ENCODE data around the gene OVOL3. TPM values are rescaled to one million over a fixed set of nuclear protein-coding genes. Genes with fewer than 3 reads are reported as not detected.
A peak's percentile ranks its signal among the peaks of the same experiment; 100 is the strongest.
"Not testable (repeated sequence)": the region's sequence is repeated elsewhere in the genome, so short reads cannot be mapped to it uniquely, and the experiment has no call there.

The OVOL3 gene
- total RNA-seq, 2 experiments from 2014 or later, result not detected

- POLR2A ChIA-PET, result interaction anchor here (2.6 kb wide), 1 partner anchor 10 kb away, joined by 9 read pairs; the partner anchor contains the start of genes POLR2I and TBCB
These were observed 14.6 kb downstream of the OVOL3 start for GRCh38 chr19:36125557-36125956.

GRCh38 chr19:36128392-36128736 is 17.4 kb downstream of the OVOL3 start:
- no peak for DNase-seq
- peaks cover 7% of the 10 kb centered on the region for H3K36me3 Mint-ChIP-seq
- H3K4me1 Mint-ChIP-seq, result peaks cover 19% of the 10 kb centered on the region
- no peak for ATAC-seq (ENCODE audit: low read depth)
- H3K27ac Mint-ChIP-seq, result peak overlapping the region; percentile 92
- no peaks in the 10 kb centered on the region for H3K9me3 Mint-ChIP-seq
- H3K27me3 Mint-ChIP-seq, result peaks cover 2% of the 10 kb centered on the region
- H3K4me3 Mint-ChIP-seq, result peak overlapping the region; percentile 89
- POLR2A ChIA-PET, result interaction anchor here (0.5 to 2.0 kb wide), 12 partner anchors 8 to 361 kb away, joined by 3 to 18 read pairs (median 5); partner anchors contain the start of genes CAPNS1, POLR2I, TBCB and ZNF146

More at GRCh38 chr19:36125557-36125956, 14.6 kb downstream of the OVOL3 start:
- DNase-seq, result no peak
- H3K9me3 Mint-ChIP-seq, result no peaks in the 10 kb centered on the region
- no peak for ATAC-seq (ENCODE audit: low read depth)
- H3K4me1 Mint-ChIP-seq, result peaks cover 9% of the 10 kb centered on the region
- H3K27me3 Mint-ChIP-seq, result no peaks in the 10 kb centered on the region
- no peak overlapping the region for H3K4me3 Mint-ChIP-seq
- H3K36me3 Mint-ChIP-seq, result peaks cover 13% of the 10 kb centered on the region
- H3K27ac Mint-ChIP-seq, result no peak overlapping the region

- H3K4me3 Mint-ChIP-seq; ATAC-seq (ENCODE audit: low read depth); DNase-seq; H3K27ac Mint-ChIP-seq; H3K36me3 Mint-ChIP-seq; H3K9me3 Mint-ChIP-seq; H3K27me3 Mint-ChIP-seq: not testable (repeated sequence)
- H3K4me1 Mint-ChIP-seq, result peaks cover 21% of the 10 kb centered on the region
- POLR2A ChIA-PET, result interaction anchor here (1.6 to 2.2 kb wide), 2 partner anchors 9 to 16 kb away, joined by 6 to 13 read pairs; partner anchors contain the start of genes CAPNS1, POLR2I and TBCB
These were observed 20.3 kb downstream of the OVOL3 start for GRCh38 chr19:36131221-36131620.

GRCh38 chr19:36134867-36135266 is 23.9 kb downstream of the OVOL3 start:
- H3K4me3 Mint-ChIP-seq; H3K36me3 Mint-ChIP-seq; H3K27me3 Mint-ChIP-seq; H3K27ac Mint-ChIP-seq; H3K9me3 Mint-ChIP-seq; DNase-seq; POLR2A ChIA-PET; ATAC-seq (ENCODE audit: low read depth): not testable (repeated sequence)
- peaks cover 20% of the 10 kb centered on the region for H3K4me1 Mint-ChIP-seq

- H3K9me3 Mint-ChIP-seq, result no peaks in the 10 kb centered on the region
- DNase-seq (no peak), ATAC-seq (ENCODE audit: low read depth) (no peak)
- H3K27me3 Mint-ChIP-seq, result peaks cover 2% of the 10 kb centered on the region
- peaks cover 10% of the 10 kb centered on the region for H3K36me3 Mint-ChIP-seq
- H3K27ac Mint-ChIP-seq, result peak overlapping the region; percentile 54
- H3K4me3 Mint-ChIP-seq, result no peak overlapping the region
- POLR2A ChIA-PET, result interaction anchor here (0.6 to 1.7 kb wide), 3 partner anchors 9 to 1460 kb away, joined by 3 to 9 read pairs (median 4); partner anchors contain the start of gene ZNF302
- H3K4me1 Mint-ChIP-seq, result peaks cover 24% of the 10 kb centered on the region
These were observed 26.2 kb downstream of the OVOL3 start for GRCh38 chr19:36136964-36137686.

- Mint-ChIP-seq H3K27me3 (no peaks in the 10 kb centered on the region), H3K9me3 (no peaks in the 10 kb centered on the region)
These were observed 28.2 kb downstream of the OVOL3 start for GRCh38 chr19:36139120-36139472.

GRCh38 chr19:36139473-36140303 is 28.7 kb downstream of the OVOL3 start, which contains the start of gene CAPNS1:
Gene CAPNS1, plus strand, starts transcription at chr19:36140066. Its CDS starts 946 bp downstream, at chr19:36141012.
- peak; percentile 82 for ATAC-seq (ENCODE audit: low read depth)
- Mint-ChIP-seq H3K27ac (peak within 1 kb of the TSS; percentile 99), H3K4me3 (peak within 1 kb of the TSS; percentile 98), H3K4me1 (peaks cover 22% of the 10 kb centered on the region), H3K9me3 (no peaks in the 10 kb centered on the region), H3K27me3 (no peaks in the 10 kb centered on the region), H3K36me3 (peaks cover 16% of the 10 kb centered on the region)
- DNase-seq, result peak; percentile 97
- POLR2A ChIA-PET, result interaction anchor here (0.8 to 2.6 kb wide), 6 partner anchors 9 to 75 kb away, joined by 3 to 18 read pairs (median 8); partner anchors contain the start of genes POLR2I, TBCB, ZNF146 and ZNF565

More at GRCh38 chr19:36139120-36139472, 28.2 kb downstream of the OVOL3 start:
- ATAC-seq (ENCODE audit: low read depth), result no peak
- peaks cover 22% of the 10 kb centered on the region for H3K4me1 Mint-ChIP-seq
- H3K27ac Mint-ChIP-seq, result peak overlapping the region; percentile 99
- no peak for DNase-seq
- peaks cover 16% of the 10 kb centered on the region for H3K36me3 Mint-ChIP-seq
- peak overlapping the region; percentile 98 for H3K4me3 Mint-ChIP-seq
- POLR2A ChIA-PET, result interaction anchor here (1.0 to 2.6 kb wide), 5 partner anchors 9 to 76 kb away, joined by 3 to 18 read pairs (median 9); partner anchors contain the start of genes POLR2I, TBCB, ZNF146 and ZNF565

- DNase-seq (no peak), ATAC-seq (ENCODE audit: low read depth) (peak; percentile 14)
- H3K4me1 Mint-ChIP-seq, result peaks cover 21% of the 10 kb centered on the region
- no peaks in the 10 kb centered on the region for H3K9me3 Mint-ChIP-seq
- peak overlapping the region; percentile 99 for H3K27ac Mint-ChIP-seq
- POLR2A ChIA-PET, result interaction anchor here (0.5 to 2.6 kb wide), 8 partner anchors 9 to 548 kb away, joined by 3 to 18 read pairs (median 4); partner anchors contain the start of genes POLR2I, TBCB, ZNF146 and ZNF565
- H3K36me3 Mint-ChIP-seq, result peaks cover 16% of the 10 kb centered on the region
- peak overlapping the region; percentile 98 for H3K4me3 Mint-ChIP-seq
- H3K27me3 Mint-ChIP-seq, result no peaks in the 10 kb centered on the region
These were observed 29.5 kb downstream of the OVOL3 start for GRCh38 chr19:36140304-36141038.

- peak overlapping the region; percentile 98 for H3K4me3 Mint-ChIP-seq
- POLR2A ChIA-PET, result interaction anchor here (2.0 to 2.6 kb wide), 2 partner anchors 11 to 13 kb away, joined by 13 to 18 read pairs; no protein-coding TSS in a partner anchor
These were observed 30.3 kb downstream of the OVOL3 start for GRCh38 chr19:36141039-36141927.

GRCh38 chr19:36142046-36142445 is 31.1 kb downstream of the OVOL3 start:
- no peak for DNase-seq
- H3K27me3 Mint-ChIP-seq, result no peaks in the 10 kb centered on the region
- H3K4me1 Mint-ChIP-seq, result peaks cover 16% of the 10 kb centered on the region
- peaks cover 27% of the 10 kb centered on the region for H3K36me3 Mint-ChIP-seq
- H3K4me3 Mint-ChIP-seq, result peak overlapping the region; percentile 84
- POLR2A ChIA-PET, result no interaction called here
- H3K27ac Mint-ChIP-seq, result peak overlapping the region; percentile 57
- no peaks in the 10 kb centered on the region for H3K9me3 Mint-ChIP-seq
- ATAC-seq (ENCODE audit: low read depth), result no peak

More at GRCh38 chr19:36141039-36141927, 30.3 kb downstream of the OVOL3 start:
- ATAC-seq (ENCODE audit: low read depth), result peak; percentile 48
- H3K4me1 Mint-ChIP-seq, result peaks cover 21% of the 10 kb centered on the region
- peaks cover 19% of the 10 kb centered on the region for H3K36me3 Mint-ChIP-seq
- peak; percentile 93 for DNase-seq
- peak overlapping the region; percentile 99 for H3K27ac Mint-ChIP-seq
- H3K9me3 Mint-ChIP-seq, result no peaks in the 10 kb centered on the region
- H3K27me3 Mint-ChIP-seq, result no peaks in the 10 kb centered on the region

GRCh38 chr19:36142496-36142895 is 31.6 kb downstream of the OVOL3 start:
- POLR2A ChIA-PET, result no interaction called here
- no peaks in the 10 kb centered on the region for H3K27me3 Mint-ChIP-seq
- no peak for ATAC-seq (ENCODE audit: low read depth)
- H3K36me3 Mint-ChIP-seq, result peaks cover 29% of the 10 kb centered on the region
- peak overlapping the region; percentile 54 for H3K27ac Mint-ChIP-seq
- DNase-seq, result no peak
- H3K4me1 Mint-ChIP-seq, result peaks cover 16% of the 10 kb centered on the region
- no peak overlapping the region for H3K4me3 Mint-ChIP-seq
- no peaks in the 10 kb centered on the region for H3K9me3 Mint-ChIP-seq

- ATAC-seq (ENCODE audit: low read depth), result no peak
- Mint-ChIP-seq H3K27ac (no peak overlapping the region), H3K4me3 (no peak overlapping the region), H3K4me1 (peaks cover 14% of the 10 kb centered on the region), H3K36me3 (peaks cover 38% of the 10 kb centered on the region), H3K9me3 (no peaks in the 10 kb centered on the region), H3K27me3 (no peaks in the 10 kb centered on the region)
- DNase-seq, result no peak
- POLR2A ChIA-PET, result interaction anchor here (1.3 kb wide), 1 partner anchor 91 kb away, joined by 4 read pairs; the partner anchor contains the start of gene THAP8
These were observed 33.7 kb downstream of the OVOL3 start for GRCh38 chr19:36144624-36145023.
